Testis (tissue), 3 donors: ENCODE data around the gene PDCD2. TPM values are rescaled to one million over a fixed set of nuclear protein-coding genes. Genes with fewer than 3 reads are reported as not detected.

Experiments used
- DNase-seq: peaks from one replicate; pipeline ENCODE4 v3.0.0-alpha.2; 2019
- H3K27ac ChIP-seq, 2 donors: fragments of 200-600 bp; sonication (generic); one replicate each; pipeline ENCODE4 v1.5.1; 2019
- H3K27me3 ChIP-seq: fragments of 200-600 bp; sonication (generic); one replicate; pipeline ENCODE4 v1.5.1; 2019
- H3K36me3 ChIP-seq: fragments of 200-600 bp; sonication (generic); one replicate; pipeline ENCODE4 v1.5.1; 2017; ENCODE audit warnings: low read depth; ENCODE audit errors: missing control alignments
- H3K4me1 ChIP-seq: fragments of 200-600 bp; sonication (generic); one replicate; pipeline ENCODE4 v1.5.1; 2019
- H3K4me3 ChIP-seq, 2 donors: fragments of 200-600 bp; sonication (generic); one replicate each; pipeline ENCODE4 v1.5.1; 2017 to 2019
- H3K9me3 ChIP-seq: fragments of 200-600 bp; sonication (generic); one replicate; pipeline ENCODE4 v1.5.1; 2017
- CTCF ChIP-seq, 3 experiments: fragments of 450-650 bp in 2 of 3; fragments of 200-600 bp in 1 of 3; sonication (generic) in 1 of 3; IDR thresholded peaks; one replicate each; pipeline ENCODE4 v1.5.1; 2016 to 2019; ENCODE audit warnings: antibody characterized with exemption in 3 of 3, mild to moderate bottlenecking in 2 of 3, moderate library complexity in 1 of 3
- POLR2A ChIP-seq: fragments of 450-650 bp; IDR thresholded peaks from one replicate; pipeline ENCODE4 v1.6.1; 2017; ENCODE audit warnings: antibody characterized with exemption, mild to moderate bottlenecking, moderate library complexity
- WGBS, 2 donors: methylation state at CpG; one replicate each; pipeline ENCODE4 v1.1.5; 2018; 5-methylcytosine and 5-hydroxymethylcytosine counted together
- intact Hi-C: fragments of 100-400 bp; cut with DNase I; formaldehyde crosslinking; loops from one replicate; pipeline ENCODE4 v1.15.1; 2023; ENCODE audit warnings: low total_unique reads
- polyA plus RNA-seq: library from polyadenylated mRNA; stranded (reverse); fragments of 350-450 nt; fragmentation: Illumina TruSeq; extraction: RNeasy Lipid Tissue Mini Kit (QIAGEN cat#74804); gene quantifications from one replicate; pipeline ENCODE4 v1.2.3, GENCODE V29; 2014; ENCODE audit warnings: low read depth, low replicate concordance; ENCODE audit not compliant: insufficient read depth
- total RNA-seq, 2 donors: library from RNA; depleted of rRNA; stranded (reverse); fragments of >200 nt; gene quantifications; one replicate each; pipeline ENCODE4 v1.2.3, GENCODE V29; 2016

The PDCD2 gene
- total and polyA plus RNA-seq, 3 donors from 2014 or later = 41.9 to 60.6 (median 56.4) TPM

DNA sequence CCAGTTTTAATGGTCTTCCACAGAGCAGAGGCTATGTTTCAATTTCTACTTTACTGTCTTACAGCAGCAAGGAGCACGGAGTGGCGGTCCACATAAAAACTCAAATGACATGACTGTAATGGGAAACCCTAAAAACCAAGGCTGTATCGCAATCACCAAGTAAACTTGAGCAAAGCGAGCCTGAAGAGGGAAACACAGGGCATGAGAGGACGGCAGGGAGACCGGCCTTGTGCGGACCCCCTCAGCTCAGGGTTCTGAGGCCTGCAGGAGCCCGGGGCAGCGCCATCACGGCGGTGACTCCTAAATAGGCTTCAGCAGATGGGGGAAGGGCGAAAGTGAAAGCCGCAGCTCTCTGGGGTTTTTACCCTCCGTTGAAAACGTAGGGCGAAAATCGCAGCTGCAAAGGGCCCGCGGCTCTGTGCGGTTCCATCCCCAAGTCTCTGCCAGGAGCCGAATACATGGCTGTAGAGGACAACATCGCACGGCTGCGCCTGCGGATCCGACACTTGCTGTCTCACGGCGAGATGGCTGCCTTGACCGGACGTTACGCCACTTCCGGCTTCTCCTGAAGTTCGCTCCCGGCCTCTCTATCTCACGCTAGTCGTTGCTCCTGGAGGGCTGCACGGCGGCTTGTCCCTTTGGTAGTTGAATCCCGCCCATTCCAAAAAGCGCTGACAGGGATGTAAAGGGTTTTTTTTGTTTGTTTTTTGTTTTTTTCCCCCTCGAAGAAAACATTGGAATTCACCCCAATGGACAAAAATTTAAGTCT is 31.5 kb downstream of the PDCD2 start, which contains the start of gene PSMB1:
PSMB1 (minus strand) TSS at position 543 of the 769 bp plus-strand sequence; CDS start at position 478, 65 bp downstream.
- H3K27me3 ChIP-seq = no peaks in the 10 kb centered on the region
- DNase-seq = peak; percentile 99
- H3K4me3 ChIP-seq = peak within 1 kb of the TSS; percentile 86
- 0 to 1% methylated on average over 31 to 41 of the region's 41 CpGs for WGBS, 2 donors
- TF ChIP-seq CTCF (IDR thresholded peaks at IDR 0.05) = no peak
- peak; percentile 7 for TF ChIP-seq POLR2A
- no peaks in the 10 kb centered on the region for H3K9me3 ChIP-seq
- intact Hi-C loops = no loop called here
- H3K4me1 ChIP-seq = peaks cover 24% of the 10 kb centered on the region
- no peaks in the 10 kb centered on the region for H3K36me3 ChIP-seq
- H3K27ac ChIP-seq = peak within 1 kb of the TSS; percentile 85 to 94

DNA sequence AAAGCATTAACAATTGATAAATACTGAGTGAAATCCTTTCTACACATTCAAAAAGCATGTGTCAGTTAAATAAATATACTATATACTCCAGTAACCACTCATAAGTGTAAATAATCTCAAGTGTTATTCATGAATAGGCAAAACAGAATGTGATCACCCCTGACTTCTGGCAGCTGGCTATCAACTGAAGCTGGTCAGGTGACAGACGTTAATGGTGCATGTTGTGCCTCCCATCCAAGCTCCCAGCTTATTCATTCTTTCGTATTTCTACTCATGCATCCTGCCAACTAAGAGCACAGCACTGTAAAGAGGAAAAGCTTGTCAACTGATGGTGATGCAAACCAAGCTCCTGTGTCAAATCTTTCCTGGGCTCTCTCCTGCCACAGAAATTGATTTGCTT is 39.0 kb downstream of the PDCD2 start:
- intact Hi-C loops = no loop called here
- H3K27me3 ChIP-seq = no peaks in the 10 kb centered on the region
- TF ChIP-seq CTCF (IDR thresholded peaks at IDR 0.05) = no peak
- TF ChIP-seq POLR2A = no peak
- no peak overlapping the region for H3K4me3 ChIP-seq
- H3K4me1 ChIP-seq = peaks cover 5% of the 10 kb centered on the region
- no peaks in the 10 kb centered on the region for H3K9me3 ChIP-seq
- no peak overlapping the region for H3K27ac ChIP-seq
- WGBS, 2 donors = 21 to 40% methylated on average over 2 of the region's 2 CpGs
- no peaks in the 10 kb centered on the region for H3K36me3 ChIP-seq
- no peak for DNase-seq

DNA sequence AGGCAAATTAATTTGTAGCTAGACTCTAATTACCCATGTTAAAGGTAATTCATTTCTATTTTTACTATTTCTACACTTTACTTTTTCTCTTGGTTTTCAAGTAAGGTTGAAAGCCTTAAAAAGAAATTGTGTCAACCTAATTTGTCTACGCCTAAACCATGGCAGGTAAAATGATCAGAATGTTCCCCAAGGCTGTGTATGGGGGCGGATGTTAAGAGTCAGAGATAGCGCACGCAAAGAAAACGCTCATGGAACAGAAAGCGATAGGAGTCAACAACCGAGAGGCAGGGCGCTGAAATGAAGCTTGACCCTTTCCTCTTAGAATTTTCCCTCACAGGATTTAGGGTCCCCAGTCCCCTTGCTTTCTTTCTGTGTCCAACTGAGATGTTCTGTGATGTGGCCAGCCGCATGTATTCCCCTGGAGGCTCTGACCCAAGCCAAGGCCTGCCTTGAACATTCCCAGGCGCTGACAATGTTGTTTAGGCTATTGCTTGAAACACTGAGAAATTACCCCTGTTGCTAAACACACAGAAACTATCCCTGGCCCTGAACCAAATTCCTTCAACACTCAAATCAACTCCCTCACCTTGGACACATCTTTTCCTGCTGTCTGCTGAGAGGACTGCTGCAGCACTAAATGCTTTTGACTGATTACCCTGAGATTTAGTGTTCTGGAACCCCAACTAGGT is 42.3 kb downstream of the PDCD2 start:
- WGBS, 2 donors = 87 to 88% methylated on average over 10 of the region's 10 CpGs
- TF ChIP-seq CTCF (IDR thresholded peaks at IDR 0.05) (no peak), POLR2A (no peak)

DNA sequence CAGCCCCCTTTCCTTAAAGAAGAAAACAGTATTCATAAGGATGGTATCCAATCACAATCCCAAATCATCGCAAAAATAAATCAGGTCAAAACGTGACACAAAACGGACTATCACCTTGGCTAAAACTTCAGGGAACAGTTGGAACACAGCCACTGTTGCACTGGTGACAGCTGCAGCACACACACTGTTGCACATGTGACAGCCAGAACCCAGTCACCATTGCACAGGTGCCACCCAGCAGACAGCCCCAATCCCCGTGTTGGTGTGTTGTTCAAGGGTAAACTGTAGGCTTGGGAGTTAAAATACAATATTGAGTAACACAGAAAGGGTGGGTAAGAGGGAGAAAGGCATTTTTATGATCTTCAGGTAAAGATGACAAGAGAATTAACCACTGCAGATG is 47.1 kb downstream of the PDCD2 start:
- H3K36me3 ChIP-seq = no peaks in the 10 kb centered on the region
- H3K4me1 ChIP-seq = no peaks in the 10 kb centered on the region
- no peak overlapping the region for H3K4me3 ChIP-seq
- 79 to 90% methylated on average over 4 of the region's 4 CpGs for WGBS, 2 donors
- no peaks in the 10 kb centered on the region for H3K27me3 ChIP-seq
- no peak overlapping the region for H3K27ac ChIP-seq
- no peak for TF ChIP-seq POLR2A
- TF ChIP-seq CTCF (IDR thresholded peaks at IDR 0.05) = no peak
- intact Hi-C loops = no loop called here
- no peaks in the 10 kb centered on the region for H3K9me3 ChIP-seq
- no peak for DNase-seq

More for the DNA sequence above, 42.3 kb downstream of the PDCD2 start:
- Histone ChIP-seq H3K4me3 (no peak overlapping the region), H3K27me3 (no peaks in the 10 kb centered on the region), H3K4me1 (no peaks in the 10 kb centered on the region), H3K36me3 (no peaks in the 10 kb centered on the region), H3K9me3 (no peaks in the 10 kb centered on the region), H3K27ac (no peak overlapping the region)
- no peak for DNase-seq
- intact Hi-C loops = no loop called here
